Right lobe of liver (tissue), 6 donors: ENCODE results near the gene CYS1. TPM values are rescaled to one million over a fixed set of nuclear protein-coding genes. Genes with fewer than 3 reads are reported as not detected.

Experiments
- ATAC-seq, 4 donors: fragments of 200-7000 bp; cut with Tn5 transposase; one replicate each; pipeline ENCODE4 v1.9.1; 2020; ENCODE audit warnings: mild to moderate bottlenecking in 4 of 4, moderate library complexity in 4 of 4
- DNase-seq, 3 donors: peaks; one replicate each; pipeline ENCODE4 v3.0.0-alpha.2; 2020
- H3K27ac ChIP-seq, 3 donors: fragments of 200-600 bp; one replicate each; pipeline ENCODE4 v1.8.0; 2022
- H3K27me3 ChIP-seq, 2 donors: fragments of 200-600 bp; one replicate each; pipeline ENCODE4 v1.8.0; 2022
- H3K36me3 ChIP-seq, 4 donors: fragments of 200-600 bp; sonication (generic) in 1 of 4; one replicate each; pipeline versions ENCODE4 v1.5.1 to v1.8.0; 2017 to 2022; ENCODE audit warnings: control low read depth in 1 of 4
- H3K4me1 ChIP-seq, 4 donors: fragments of 200-600 bp; sonication (generic) in 1 of 4; one replicate each; pipeline versions ENCODE4 v1.5.1 to v1.8.0; 2017 to 2022; ENCODE audit warnings: control low read depth in 1 of 4
- H3K4me3 ChIP-seq, 3 donors: fragments of 200-600 bp; one replicate each; pipeline ENCODE4 v1.8.0; 2022
- H3K9me3 ChIP-seq, 4 donors: fragments of 200-600 bp; sonication (generic) in 1 of 4; one replicate each; pipeline versions ENCODE4 v1.5.1 to v1.8.0; 2017 to 2022; ENCODE audit warnings: control low read depth in 1 of 4
- CTCF ChIP-seq, 4 donors: fragments of 200-600 bp in 3 of 4; fragments of 450-650 bp in 1 of 4; IDR thresholded peaks; one replicate each; pipeline versions ENCODE4 v1.5.1 to v1.8.0; 2016 to 2022; ENCODE audit warnings: antibody characterized with exemption in 4 of 4, mild to moderate bottlenecking in 2 of 4
- POLR2A ChIP-seq: fragments of 450-650 bp; IDR thresholded peaks from one replicate; pipeline ENCODE4 v1.6.1; 2017; ENCODE audit warnings: antibody characterized with exemption, mild to moderate bottlenecking
- WGBS: methylation state at CpG from one replicate; pipeline ENCODE4 v1.1.6; 2018; ENCODE audit warnings: low coverage, low lambda C conversion rate; ENCODE audit not compliant: insufficient coverage; ENCODE audit errors: missing lambda C conversion rate; 5-methylcytosine and 5-hydroxymethylcytosine counted together
- intact Hi-C, 2 donors: fragments of 100-400 bp; cut with DNase I; formaldehyde crosslinking; loops; one replicate each; pipeline versions ENCODE4 v1.11.2 to v1.14.1; 2022
- long read RNA-seq: library from polyadenylated mRNA; unstranded; transcript quantifications from one replicate; pipeline ENCODE4 v2.0.0, GENCODE V29; 2019
- total RNA-seq, 6 experiments: library from RNA; depleted of rRNA in 2 of 6; stranded (reverse); fragments of >200 nt in 2 of 6; fragmentation: NEBNext Ultra II Directional in 3 of 6; extraction: Animal tissue kit (Norgen Biotek cat#: 25700) in 3 of 6; gene quantifications; one replicate each; pipeline versions ENCODE4 v1.1.0 to v1.2.4, GENCODE V29; 2016 to 2023
- donor health status: DM: no; HTN: yes; CAD: no.
- donor health status: DM: no; HTN: no; CAD: no.
- donor health status: DM: no; HTN: no; CAD: no.
- donor health status: DM: no; HTN: yes; CAD: no.
- donor health status: DM: no; HTN: yes; CAD: no.

The CYS1 gene
- total RNA-seq: under 1 TPM; 0.26 to 0.99 (median 0.55) TPM
- long read RNA-seq: 0 reads

- H3K27me3 ChIP-seq: peaks cover 0 to 7% of the 10 kb centered on the region in 2 donors
- H3K9me3 ChIP-seq: no peaks in the 10 kb centered on the region
- ATAC-seq: peak; percentile 40 to 52 (median 46)
- no peak for DNase-seq
- intact Hi-C loops: no loop called here
- peaks cover 0 to 7% (median 0%) of the 10 kb centered on the region in 4 donors for H3K4me1 ChIP-seq
- H3K27ac ChIP-seq: peak within 1 kb of the TSS in 2 of 3 donors; percentile 15 to 45
- no peaks in the 10 kb centered on the region for H3K36me3 ChIP-seq
- 0% methylated on average over 14 of the region's 98 CpGs for WGBS
- H3K4me3 ChIP-seq: peak within 1 kb of the TSS; percentile 25 to 40 (median 29)
- TF ChIP-seq POLR2A (no peak), CTCF (IDR thresholded peaks at IDR 0.05) (peak in 2 of 4 donors; percentile 11 to 30)
These were observed at the start of gene CYS1 for GRCh38 chr2:10079870-10080535. CYS1 (minus strand) TSS chr2:10080411; CDS start chr2:10080223, 188 bp downstream.

GRCh38 chr2:10129490-10129889 lies 49.3 kb upstream of the CYS1 start:
- intact Hi-C loops: loop anchor here (10.0 kb wide), 2 partner anchors 145 to 305 kb away; no protein-coding TSS in a partner anchor
- Histone ChIP-seq H3K27ac (no peak overlapping the region), H3K27me3 (no peaks in the 10 kb centered on the region), H3K36me3 (peaks cover 0 to 3% (median 0%) of the 10 kb centered on the region in 4 donors), H3K4me3 (no peak overlapping the region), H3K4me1 (peaks cover 0 to 22% (median 0%) of the 10 kb centered on the region in 4 donors), H3K9me3 (no peaks in the 10 kb centered on the region)
- 77% methylated on average over 3 of the region's 3 CpGs for WGBS
- no peak for ATAC-seq
- no peak for TF ChIP-seq POLR2A
- TF ChIP-seq CTCF (IDR thresholded peaks at IDR 0.05): no peak
- DNase-seq: no peak

- ATAC-seq: no peak
- peaks cover 0 to 3% (median 0%) of the 10 kb centered on the region in 4 donors for H3K36me3 ChIP-seq
- H3K4me1 ChIP-seq: peaks cover 0 to 22% (median 0%) of the 10 kb centered on the region in 4 donors
- H3K27ac ChIP-seq: no peak overlapping the region
- H3K27me3 ChIP-seq: no peaks in the 10 kb centered on the region
- intact Hi-C loops: loop anchor here (10.0 kb wide), 2 partner anchors 146 to 306 kb away; no protein-coding TSS in a partner anchor
- H3K4me3 ChIP-seq: no peak overlapping the region
- TF ChIP-seq POLR2A (no peak), CTCF (IDR thresholded peaks at IDR 0.05) (no peak)
- DNase-seq: no peak
- no peaks in the 10 kb centered on the region for H3K9me3 ChIP-seq
These were observed 48.2 kb upstream of the CYS1 start for GRCh38 chr2:10128420-10128819.

GRCh38 chr2:10126632-10127026 lies 46.4 kb upstream of the CYS1 start:
- H3K9me3 ChIP-seq: no peaks in the 10 kb centered on the region
- DNase-seq: no peak
- H3K4me1 ChIP-seq: peaks cover 0 to 25% (median 3%) of the 10 kb centered on the region in 4 donors
- H3K27me3 ChIP-seq: no peaks in the 10 kb centered on the region
- H3K4me3 ChIP-seq: no peak overlapping the region
- H3K27ac ChIP-seq: no peak overlapping the region
- peak in 3 of 4 donors; percentile 46 to 67 (median 63) for ATAC-seq
- WGBS: 25% methylated on average over 5 of the region's 5 CpGs
- H3K36me3 ChIP-seq: peaks cover 0 to 3% (median 0%) of the 10 kb centered on the region in 4 donors
- TF ChIP-seq CTCF (IDR thresholded peaks at IDR 0.05) (peak in 1 of 4 donors; percentile 5), POLR2A (no peak)
- intact Hi-C loops: loop anchor here (10.0 kb wide), 2 partner anchors 148 to 308 kb away; no protein-coding TSS in a partner anchor
